ENCODE results near the gene UNC5A. TPM values are rescaled to one million over a fixed set of nuclear protein-coding genes. Genes with fewer than 3 reads are reported as not detected.

Gene UNC5A
- total and polyA plus RNA-seq, 11 donors, result 0.09 to 0.43 (median 0.20) TPM; not detected in 7

GRCh38 chr5:176825957-176826356 is 15.6 kb downstream of the UNC5A start:
- H3K27me3 ChIP-seq, result peaks cover 0 to 17% (median 4%) of the 10 kb centered on the region in 9 donors
- H3K27ac ChIP-seq, result no peak overlapping the region
- no peaks in the 10 kb centered on the region for H3K4me1 ChIP-seq
- H3K9me3 ChIP-seq, result no peaks in the 10 kb centered on the region
- ATAC-seq (no peak), DNase-seq (peak in 1 of 5 donors; percentile 11)
- H3K4me3 ChIP-seq, result no peak overlapping the region
- intact Hi-C loops (cut with DNase I), result no loop called here
- H3K36me3 ChIP-seq, result no peaks in the 10 kb centered on the region
- TF ChIP-seq, protein P1, sequence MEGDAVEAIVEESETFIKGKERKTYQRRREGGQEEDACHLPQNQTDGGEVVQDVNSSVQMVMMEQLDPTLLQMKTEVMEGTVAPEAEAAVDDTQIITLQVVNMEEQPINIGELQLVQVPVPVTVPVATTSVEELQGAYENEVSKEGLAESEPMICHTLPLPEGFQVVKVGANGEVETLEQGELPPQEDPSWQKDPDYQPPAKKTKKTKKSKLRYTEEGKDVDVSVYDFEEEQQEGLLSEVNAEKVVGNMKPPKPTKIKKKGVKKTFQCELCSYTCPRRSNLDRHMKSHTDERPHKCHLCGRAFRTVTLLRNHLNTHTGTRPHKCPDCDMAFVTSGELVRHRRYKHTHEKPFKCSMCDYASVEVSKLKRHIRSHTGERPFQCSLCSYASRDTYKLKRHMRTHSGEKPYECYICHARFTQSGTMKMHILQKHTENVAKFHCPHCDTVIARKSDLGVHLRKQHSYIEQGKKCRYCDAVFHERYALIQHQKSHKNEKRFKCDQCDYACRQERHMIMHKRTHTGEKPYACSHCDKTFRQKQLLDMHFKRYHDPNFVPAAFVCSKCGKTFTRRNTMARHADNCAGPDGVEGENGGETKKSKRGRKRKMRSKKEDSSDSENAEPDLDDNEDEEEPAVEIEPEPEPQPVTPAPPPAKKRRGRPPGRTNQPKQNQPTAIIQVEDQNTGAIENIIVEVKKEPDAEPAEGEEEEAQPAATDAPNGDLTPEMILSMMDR (IDR thresholded peaks at IDR 0.05), result no peak
- TF ChIP-seq POLR2A (IDR thresholded peaks at IDR 0.05), result no peak
- WGBS, 4 donors, result 66 to 80% (median 74%) methylated on average over 4 of the region's 4 CpGs

DNA sequence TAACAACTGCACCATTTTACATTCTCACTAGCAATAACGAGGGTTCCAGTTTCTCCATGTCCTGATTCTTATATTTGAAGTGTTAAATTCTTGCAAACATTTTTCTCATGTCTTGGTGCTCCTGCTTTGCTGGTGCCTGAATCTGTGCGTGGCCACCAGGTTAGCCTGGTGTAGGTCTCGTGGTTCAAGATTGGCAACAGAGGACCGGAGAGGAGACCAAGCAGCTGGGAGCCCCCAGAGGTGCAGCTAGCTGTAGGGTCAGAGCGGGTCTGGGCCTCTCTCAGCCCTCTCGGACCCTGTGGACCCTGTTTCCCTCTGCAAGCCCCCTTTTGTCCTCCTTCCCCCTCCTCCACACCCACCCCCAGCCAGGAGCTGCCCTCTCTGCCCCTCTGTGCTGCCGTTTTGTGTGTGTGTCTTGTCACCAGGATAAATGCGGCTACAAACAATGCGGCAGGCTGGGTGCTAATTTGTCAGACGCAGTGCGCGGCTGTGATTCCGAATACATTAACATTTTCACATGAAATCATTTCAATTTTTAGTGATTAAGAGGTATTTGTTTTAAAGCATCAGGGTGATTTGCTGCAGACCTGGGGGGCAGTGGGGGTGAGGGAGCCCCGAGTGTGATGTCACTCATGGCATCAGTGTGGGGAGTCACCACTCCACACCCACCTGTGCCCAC is 17.5 kb downstream of the UNC5A start:
- Histone ChIP-seq H3K27me3 (peaks cover 0 to 17% (median 2%) of the 10 kb centered on the region in 9 donors), H3K4me3 (no peak overlapping the region), H3K36me3 (no peaks in the 10 kb centered on the region), H3K4me1 (no peaks in the 10 kb centered on the region), H3K9me3 (no peaks in the 10 kb centered on the region), H3K27ac (no peak overlapping the region)
- WGBS, 4 donors, result 77 to 87% (median 80%) methylated on average over 14 of the region's 14 CpGs
- ATAC-seq (no peak), DNase-seq (no peak)
- TF ChIP-seq, protein P1 (IDR thresholded peaks at IDR 0.05), result no peak
- no peak for TF ChIP-seq POLR2A (IDR thresholded peaks at IDR 0.05)
- intact Hi-C loops (cut with DNase I), result no loop called here

DNA sequence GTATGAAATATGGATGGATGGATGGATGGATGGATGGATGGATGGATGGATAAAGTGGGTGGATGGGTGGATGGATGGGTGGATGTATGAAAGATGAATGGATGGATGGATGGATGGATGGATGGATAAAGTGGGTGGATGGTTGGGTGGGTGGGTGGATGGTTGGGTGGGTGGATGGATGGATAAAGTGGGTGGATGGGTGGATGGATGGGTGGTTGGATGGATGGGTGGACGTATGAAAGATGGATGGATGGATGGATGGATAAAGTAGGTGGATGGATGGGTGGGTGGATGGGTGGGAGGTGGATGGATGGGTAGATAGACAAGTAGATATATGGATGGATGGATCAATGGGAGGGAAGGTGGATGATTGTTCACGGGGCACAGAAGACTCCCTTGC is 19.0 kb downstream of the UNC5A start:
- Histone ChIP-seq H3K27ac (no peak overlapping the region), H3K9me3 (no peaks in the 10 kb centered on the region), H3K36me3 (no peaks in the 10 kb centered on the region), H3K4me3 (no peak overlapping the region), H3K27me3 (peaks cover 0 to 31% (median 8%) of the 10 kb centered on the region in 9 donors), H3K4me1 (no peaks in the 10 kb centered on the region)
- no peak for TF ChIP-seq POLR2A (IDR thresholded peaks at IDR 0.05)
- TF ChIP-seq, protein P1 (IDR thresholded peaks at IDR 0.05), result no peak
- 78 to 91% (median 84%) methylated on average over 2 of the region's 2 CpGs for WGBS, 4 donors
- intact Hi-C loops (cut with DNase I), result no loop called here
- no peak for DNase-seq
- no peak for ATAC-seq

GRCh38 chr5:176830422-176830994 is 20.1 kb downstream of the UNC5A start:
- H3K27ac ChIP-seq, result no peak overlapping the region
- DNase-seq (no peak), ATAC-seq (no peak)
- H3K36me3 ChIP-seq, result no peaks in the 10 kb centered on the region
- H3K27me3 ChIP-seq, result peaks cover 0 to 38% (median 10%) of the 10 kb centered on the region in 9 donors
- H3K4me3 ChIP-seq, result no peak overlapping the region
- intact Hi-C loops (cut with DNase I), result loop anchor here in 1 of 10 donors (10.0 kb wide), 1 partner anchor 166 kb away; no protein-coding TSS in a partner anchor
- no peaks in the 10 kb centered on the region for H3K9me3 ChIP-seq
- H3K4me1 ChIP-seq, result no peaks in the 10 kb centered on the region
- WGBS, 4 donors, result 85 to 90% (median 88%) methylated on average over 23 of the region's 23 CpGs
- no peak for TF ChIP-seq POLR2A (IDR thresholded peaks at IDR 0.05)
- TF ChIP-seq, protein P1 (IDR thresholded peaks at IDR 0.05), result no peak

All from heart left ventricle (tissue), 16 donors.